ENCODE data around the gene CTNNA3.

The CTNNA3 gene

DNA sequence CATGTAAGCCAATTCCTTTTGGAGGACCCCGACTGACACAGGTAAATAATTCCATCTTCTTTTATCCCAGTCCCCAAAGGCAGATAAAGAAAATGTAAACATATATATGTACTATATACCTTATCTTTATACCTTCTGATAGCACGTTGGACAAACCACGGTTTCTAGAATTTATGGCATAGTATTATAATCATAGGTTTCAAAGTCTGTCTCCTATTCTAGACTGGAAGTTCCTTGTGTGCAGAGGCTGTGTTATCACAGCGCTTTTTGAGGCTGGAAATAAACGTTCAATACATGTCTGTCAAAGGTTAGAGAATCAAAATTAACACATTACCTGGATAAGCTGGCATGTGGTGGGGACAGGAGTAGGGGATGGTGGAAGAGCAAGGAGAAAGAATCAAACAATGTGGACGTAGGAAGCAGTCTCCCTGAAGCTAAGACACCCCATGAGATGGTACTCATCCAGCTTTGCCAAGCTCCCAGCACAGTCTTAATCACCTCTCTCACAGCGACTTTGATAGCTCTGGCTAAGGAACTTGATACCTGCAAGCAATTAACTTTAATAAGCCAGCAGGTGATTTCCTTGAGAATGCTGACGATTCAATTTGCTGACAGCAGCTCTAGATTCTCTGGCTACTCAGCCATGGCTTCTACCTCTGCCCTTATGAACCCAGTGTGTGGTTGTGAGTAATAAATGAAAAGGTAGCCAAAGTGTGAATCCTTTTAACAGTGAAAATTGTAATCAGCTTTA is 978.6 kb downstream of the CTNNA3 start:
- H3K27ac Mint-ChIP-seq, result no peak overlapping the region
- no peak for DNase-seq
- no peaks in the 10 kb centered on the region for H3K4me1 Mint-ChIP-seq
- no peak for ATAC-seq
- no peaks in the 10 kb centered on the region for H3K9me3 Mint-ChIP-seq
- H3K4me3 Mint-ChIP-seq, result no peak overlapping the region
- no peaks in the 10 kb centered on the region for H3K27me3 Mint-ChIP-seq

DNA sequence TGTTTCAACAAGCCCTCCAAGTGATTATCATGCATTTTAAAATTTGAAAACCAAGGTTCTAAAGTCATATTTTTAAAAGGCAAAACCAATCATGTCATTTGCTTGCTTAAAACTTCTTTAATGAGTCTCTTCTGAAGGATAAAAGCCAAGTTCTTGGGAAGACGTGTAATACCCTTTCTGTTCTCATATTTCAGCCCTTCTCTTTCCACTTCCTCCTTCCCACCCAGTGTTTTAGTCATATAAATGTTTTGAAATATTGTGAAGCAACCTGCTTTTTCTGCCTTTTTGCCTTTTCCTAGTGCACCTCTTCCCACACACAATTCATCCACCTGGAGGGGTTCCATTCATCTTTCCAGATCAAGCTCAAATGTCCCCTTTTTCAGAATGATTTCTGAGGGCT is 981.3 kb downstream of the CTNNA3 start:
- Mint-ChIP-seq H3K4me1 (no peaks in the 10 kb centered on the region), H3K4me3 (no peak overlapping the region), H3K27me3 (no peaks in the 10 kb centered on the region), H3K9me3 (no peaks in the 10 kb centered on the region), H3K27ac (no peak overlapping the region)
- ATAC-seq (no peak), DNase-seq (no peak)

DNA sequence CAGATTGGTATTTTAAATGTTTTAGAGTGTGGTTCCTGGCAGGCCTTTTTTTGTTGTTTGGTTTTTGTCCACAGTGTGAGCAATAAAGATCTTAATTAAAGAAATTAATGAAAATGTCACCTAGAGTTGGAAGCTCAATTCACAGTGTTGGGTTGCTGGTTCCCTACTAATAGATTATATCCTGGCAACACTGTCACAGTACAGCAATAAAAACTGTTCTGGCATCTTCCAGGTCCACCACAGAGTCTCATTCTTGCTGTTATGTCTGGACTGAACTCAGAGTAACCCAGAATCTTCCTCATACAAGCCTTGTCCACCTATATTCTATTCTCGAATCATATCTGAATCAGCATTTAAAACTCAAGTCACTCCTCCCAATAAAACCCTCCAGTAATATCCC is 982.6 kb downstream of the CTNNA3 start:
- DNase-seq (no peak), ATAC-seq (no peak)
- no peaks in the 10 kb centered on the region for H3K27me3 Mint-ChIP-seq
- H3K27ac Mint-ChIP-seq, result no peak overlapping the region
- no peaks in the 10 kb centered on the region for H3K9me3 Mint-ChIP-seq
- H3K4me3 Mint-ChIP-seq, result no peak overlapping the region
- H3K4me1 Mint-ChIP-seq, result no peaks in the 10 kb centered on the region

DNA sequence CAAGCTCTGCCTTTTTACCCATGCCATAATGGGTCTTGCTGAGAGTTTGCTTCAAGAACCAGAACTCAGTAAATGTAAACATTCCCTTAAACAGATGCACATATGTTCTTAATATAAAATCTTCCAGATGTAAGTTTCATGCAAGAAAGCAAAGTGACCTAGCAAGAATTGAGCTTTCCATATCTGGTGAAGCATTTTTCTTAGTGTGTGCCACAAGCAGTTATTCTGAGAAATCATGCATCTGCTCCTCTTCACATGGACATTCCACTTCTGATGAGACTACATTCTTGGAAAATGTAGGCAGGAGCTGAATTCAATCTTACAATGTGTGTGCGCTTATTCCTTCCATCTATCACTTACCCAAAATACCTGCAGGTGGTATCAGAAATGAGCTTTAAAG is 997.9 kb downstream of the CTNNA3 start:
- ATAC-seq (no peak), DNase-seq (no peak)
- Mint-ChIP-seq H3K27ac (no peak overlapping the region), H3K4me3 (no peak overlapping the region), H3K27me3 (no peaks in the 10 kb centered on the region), H3K4me1 (no peaks in the 10 kb centered on the region), H3K9me3 (no peaks in the 10 kb centered on the region)

DNA sequence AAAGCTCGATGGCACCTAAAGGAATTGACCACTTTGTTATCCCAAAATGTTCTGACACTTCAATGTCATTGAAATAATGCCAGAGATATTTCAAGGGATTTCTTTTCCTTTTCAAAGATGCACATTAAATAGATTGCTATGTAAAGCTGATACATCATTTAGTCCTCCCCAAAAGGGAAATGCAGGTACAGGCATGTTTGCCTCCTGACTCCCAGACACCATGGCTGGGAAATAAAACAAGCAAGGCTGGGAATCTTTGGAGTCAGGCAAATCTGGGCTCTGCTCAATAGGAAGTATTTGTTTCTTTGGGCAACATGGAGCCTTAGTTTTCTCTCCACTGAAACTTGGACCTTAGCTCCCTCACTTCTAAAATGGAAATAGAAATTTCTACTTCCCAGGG is 1000.9 kb downstream of the CTNNA3 start:
- no peak overlapping the region for H3K4me3 Mint-ChIP-seq
- H3K27ac Mint-ChIP-seq, result no peak overlapping the region
- no peaks in the 10 kb centered on the region for H3K4me1 Mint-ChIP-seq
- H3K27me3 Mint-ChIP-seq, result no peaks in the 10 kb centered on the region
- ATAC-seq (no peak), DNase-seq (no peak)
- no peaks in the 10 kb centered on the region for H3K9me3 Mint-ChIP-seq

DNA sequence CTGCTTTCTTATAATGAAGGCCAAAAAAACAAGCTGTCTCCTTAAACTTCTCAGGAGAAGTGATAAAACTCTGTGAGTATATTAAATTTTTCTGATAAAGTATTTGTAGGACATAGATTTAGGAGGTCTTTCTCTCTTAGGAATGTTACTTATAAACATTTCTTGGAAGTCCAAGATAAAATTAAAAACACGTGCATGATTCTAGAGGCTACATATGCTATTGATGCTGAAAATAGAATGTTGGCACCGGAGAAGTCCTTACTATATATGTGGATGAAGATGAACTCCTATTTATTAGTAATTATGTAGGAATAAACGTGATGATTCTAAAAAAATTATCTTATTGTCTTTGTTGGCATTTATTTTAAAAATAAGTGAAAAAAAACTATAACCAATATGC is 1011.4 kb downstream of the CTNNA3 start:
- H3K27me3 Mint-ChIP-seq, result no peaks in the 10 kb centered on the region
- no peak for ATAC-seq
- H3K9me3 Mint-ChIP-seq, result peaks cover 6 to 10% of the 10 kb centered on the region in 2 donors
- H3K4me1 Mint-ChIP-seq, result no peaks in the 10 kb centered on the region
- no peak overlapping the region for H3K27ac Mint-ChIP-seq
- no peak for DNase-seq
- no peak overlapping the region for H3K4me3 Mint-ChIP-seq

DNA sequence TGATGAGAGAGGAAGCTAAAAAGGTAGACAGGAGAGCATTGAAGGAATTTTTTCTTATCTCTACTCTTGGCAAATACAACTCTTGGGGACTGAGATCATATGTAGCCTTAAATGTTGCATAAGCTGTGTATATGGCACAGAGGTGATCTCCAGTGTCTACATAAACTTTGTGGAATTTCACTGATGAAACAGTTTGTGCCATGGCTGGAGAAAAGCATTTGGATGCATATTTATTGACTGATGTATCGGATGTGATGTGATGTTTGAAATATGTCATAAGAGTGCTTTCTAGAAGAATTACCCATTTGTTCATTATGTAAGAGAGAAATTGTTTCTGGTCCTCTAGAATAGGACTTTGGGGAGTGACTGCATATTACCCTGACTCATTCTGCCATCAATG is 1015.1 kb downstream of the CTNNA3 start:
- Mint-ChIP-seq H3K27me3 (no peaks in the 10 kb centered on the region), H3K27ac (no peak overlapping the region), H3K4me3 (no peak overlapping the region), H3K4me1 (no peaks in the 10 kb centered on the region), H3K9me3 (peaks cover 10 to 16% of the 10 kb centered on the region in 2 donors)
- DNase-seq, result no peak
- ATAC-seq, result no peak

DNA sequence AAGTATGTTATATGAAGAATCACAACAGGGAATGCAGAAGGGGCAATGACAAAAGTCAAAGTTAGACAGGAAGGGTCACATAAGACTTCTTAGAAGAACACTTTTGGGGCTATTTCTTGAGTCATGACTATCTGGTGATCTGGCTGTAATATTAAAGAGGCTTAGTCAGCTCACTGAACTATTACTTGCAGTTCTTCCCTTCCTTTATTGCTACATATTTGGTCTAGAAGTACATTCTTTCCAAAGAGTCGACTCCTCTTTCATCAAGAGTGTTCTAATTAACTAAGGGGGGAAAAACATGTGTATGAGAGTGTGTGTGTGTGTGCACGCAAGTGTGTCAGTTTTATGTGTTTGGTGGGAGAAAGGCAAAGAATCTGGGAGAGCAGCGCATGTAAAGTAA is 1017.5 kb downstream of the CTNNA3 start:
- H3K4me3 Mint-ChIP-seq, result no peak overlapping the region
- H3K4me1 Mint-ChIP-seq, result no peaks in the 10 kb centered on the region
- peaks cover 10 to 14% of the 10 kb centered on the region in 2 donors for H3K9me3 Mint-ChIP-seq
- H3K27ac Mint-ChIP-seq, result no peak overlapping the region
- DNase-seq (no peak), ATAC-seq (no peak)
- H3K27me3 Mint-ChIP-seq, result no peaks in the 10 kb centered on the region

DNA sequence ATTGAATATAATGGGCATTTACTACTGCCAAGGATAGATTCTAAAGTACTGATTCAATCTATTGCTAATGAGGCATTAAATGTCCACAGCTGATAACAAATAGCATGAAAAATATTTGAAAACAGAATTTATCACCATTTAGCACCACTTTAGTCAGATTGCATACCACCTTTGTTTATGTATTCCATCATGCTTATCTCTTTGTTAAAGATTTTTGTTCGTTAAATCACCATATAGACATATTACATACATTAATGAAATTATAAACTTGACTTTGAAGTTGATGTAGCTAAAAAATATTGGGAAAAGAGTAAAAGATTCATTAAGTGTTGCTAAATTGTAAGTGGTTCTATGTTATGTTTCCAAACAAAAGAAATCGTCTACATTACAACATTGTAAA is 1022.9 kb downstream of the CTNNA3 start:
- Mint-ChIP-seq H3K27me3 (no peaks in the 10 kb centered on the region), H3K4me3 (no peak overlapping the region), H3K4me1 (no peaks in the 10 kb centered on the region), H3K9me3 (peaks cover 0 to 3% of the 10 kb centered on the region in 2 donors), H3K27ac (no peak overlapping the region)
- ATAC-seq (no peak), DNase-seq (no peak)

DNA sequence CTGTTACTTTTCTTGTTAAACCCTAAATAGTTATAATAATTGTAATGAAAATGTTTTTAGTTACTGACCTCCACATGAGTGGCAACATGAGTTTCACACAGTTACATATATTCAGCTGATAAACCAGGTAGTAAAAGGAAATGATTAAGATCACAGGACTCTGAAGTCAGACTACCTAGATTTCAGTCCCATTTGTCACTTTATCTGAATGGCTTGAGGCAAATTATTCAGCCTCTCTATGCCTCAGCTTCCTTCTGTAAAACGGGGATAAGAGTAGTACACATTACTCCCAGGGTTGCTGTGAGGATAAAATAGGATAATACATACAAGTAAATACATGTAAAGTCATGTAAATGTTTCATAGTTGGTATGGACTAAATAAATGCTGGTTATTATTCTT is 1024.4 kb downstream of the CTNNA3 start:
- ATAC-seq, result no peak
- Mint-ChIP-seq H3K9me3 (peaks cover 0 to under 1% of the 10 kb centered on the region in 2 donors), H3K4me3 (no peak overlapping the region), H3K4me1 (no peaks in the 10 kb centered on the region), H3K27ac (no peak overlapping the region), H3K27me3 (no peaks in the 10 kb centered on the region)
- DNase-seq, result no peak

DNA sequence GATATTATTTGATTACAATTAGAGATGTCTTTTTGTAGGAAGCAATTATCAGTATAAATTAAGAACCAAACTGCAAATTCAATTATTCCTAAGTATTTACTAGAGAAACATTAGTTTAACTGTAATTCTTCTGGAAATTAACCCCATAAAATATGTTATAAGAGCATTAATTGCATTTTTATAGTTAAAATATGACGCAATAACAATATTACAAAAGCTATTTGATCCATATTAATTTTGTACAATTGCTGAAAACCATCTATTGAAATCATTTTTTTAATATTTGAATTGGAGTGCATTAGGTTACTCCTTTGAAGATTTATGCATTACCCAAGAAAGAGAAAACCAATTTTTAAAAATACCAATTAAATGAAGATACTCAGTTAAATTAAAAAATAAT is 1024.9 kb downstream of the CTNNA3 start:
- Mint-ChIP-seq H3K9me3 (no peaks in the 10 kb centered on the region), H3K27ac (no peak overlapping the region), H3K4me3 (no peak overlapping the region), H3K4me1 (no peaks in the 10 kb centered on the region), H3K27me3 (no peaks in the 10 kb centered on the region)
- no peak for DNase-seq
- ATAC-seq, result no peak

DNA sequence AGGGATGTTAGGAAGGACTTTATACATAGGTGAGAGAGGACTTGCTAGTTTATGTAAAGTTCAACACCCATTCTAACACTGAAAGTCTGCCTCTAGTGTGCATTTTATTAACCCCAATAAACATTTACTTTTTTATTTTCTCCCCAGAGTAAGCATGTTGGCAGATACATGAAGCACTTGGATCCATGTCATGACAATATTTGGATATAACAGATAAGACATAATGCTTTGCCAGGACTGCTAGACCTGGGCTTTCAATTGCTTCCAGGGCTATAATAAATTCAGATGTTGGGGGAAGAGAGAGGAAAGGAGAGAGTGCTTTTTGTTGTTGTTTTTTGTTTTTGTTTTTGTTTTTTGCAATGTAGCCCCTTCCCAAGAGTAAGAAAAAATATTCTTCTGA is 1039.5 kb downstream of the CTNNA3 start:
- H3K4me3 Mint-ChIP-seq, result no peak overlapping the region
- no peak for ATAC-seq
- no peak overlapping the region for H3K27ac Mint-ChIP-seq
- DNase-seq, result no peak
- no peaks in the 10 kb centered on the region for H3K27me3 Mint-ChIP-seq
- H3K4me1 Mint-ChIP-seq, result no peaks in the 10 kb centered on the region
- H3K9me3 Mint-ChIP-seq, result peaks cover 6 to 7% of the 10 kb centered on the region in 2 donors

DNA sequence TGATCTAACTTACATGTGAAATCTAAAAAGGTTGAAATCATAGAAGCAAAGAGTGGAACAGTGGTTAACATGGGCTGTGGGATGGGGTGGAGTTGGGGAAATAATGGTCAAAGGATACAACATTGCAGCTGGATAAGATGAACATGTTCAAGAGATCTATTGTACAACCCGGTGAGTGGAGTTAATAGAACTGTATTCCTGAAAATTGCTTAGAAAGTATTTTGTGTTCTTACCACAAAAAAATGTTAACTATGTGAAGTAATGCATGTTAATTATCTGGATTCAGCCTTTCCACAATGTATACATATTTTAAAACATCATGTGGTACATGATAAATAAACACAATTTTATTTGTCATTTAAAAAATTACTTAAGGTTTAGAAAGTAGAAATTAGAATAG is 1041.1 kb downstream of the CTNNA3 start:
- no peak overlapping the region for H3K4me3 Mint-ChIP-seq
- H3K4me1 Mint-ChIP-seq, result no peaks in the 10 kb centered on the region
- H3K27ac Mint-ChIP-seq, result no peak overlapping the region
- peaks cover 6 to 10% of the 10 kb centered on the region in 2 donors for H3K9me3 Mint-ChIP-seq
- ATAC-seq (no peak), DNase-seq (no peak)
- no peaks in the 10 kb centered on the region for H3K27me3 Mint-ChIP-seq

DNA sequence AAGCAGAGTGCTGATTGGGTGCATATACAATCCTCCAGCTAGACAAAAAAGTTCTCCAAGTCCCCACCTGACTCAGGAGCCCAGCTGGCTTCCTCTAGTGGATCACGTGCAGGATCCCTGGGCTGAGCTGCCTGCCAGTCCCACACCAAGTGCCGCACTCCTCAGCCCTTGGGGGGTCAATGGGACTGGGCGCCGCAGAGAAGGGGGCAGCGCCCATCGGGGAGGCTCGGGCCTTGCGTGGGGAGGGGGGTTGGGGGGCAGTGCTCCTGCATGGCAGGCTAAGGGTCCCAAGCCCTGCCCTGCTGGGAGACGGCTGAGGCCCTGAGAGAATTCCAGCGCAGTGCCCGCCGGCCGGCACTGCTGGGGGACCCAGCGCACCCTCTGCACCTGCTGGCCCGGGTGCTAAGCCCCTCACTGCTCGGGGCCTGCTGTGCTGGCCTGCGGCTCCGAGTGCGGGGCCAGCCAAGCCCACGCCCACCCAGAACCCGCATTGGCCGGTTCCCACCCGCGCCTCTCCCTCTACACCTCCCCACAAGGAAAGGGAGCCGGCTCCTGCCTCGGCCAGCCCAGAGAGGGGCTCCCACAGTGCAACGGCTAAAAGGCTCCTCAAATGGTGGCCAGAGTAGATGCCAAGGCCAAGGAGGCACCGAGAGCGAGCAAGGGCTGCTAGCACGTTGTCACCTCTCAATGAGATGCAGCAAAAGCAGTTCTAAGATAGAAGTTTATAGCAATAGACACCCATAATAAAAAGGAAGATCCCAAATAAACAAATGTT is 1044.5 kb downstream of the CTNNA3 start:
- Mint-ChIP-seq H3K27ac (no peak overlapping the region), H3K27me3 (no peaks in the 10 kb centered on the region), H3K4me1 (no peaks in the 10 kb centered on the region), H3K9me3 (peaks cover 6 to 18% of the 10 kb centered on the region in 2 donors), H3K4me3 (no peak overlapping the region)
- ATAC-seq (no peak), DNase-seq (no peak)

DNA sequence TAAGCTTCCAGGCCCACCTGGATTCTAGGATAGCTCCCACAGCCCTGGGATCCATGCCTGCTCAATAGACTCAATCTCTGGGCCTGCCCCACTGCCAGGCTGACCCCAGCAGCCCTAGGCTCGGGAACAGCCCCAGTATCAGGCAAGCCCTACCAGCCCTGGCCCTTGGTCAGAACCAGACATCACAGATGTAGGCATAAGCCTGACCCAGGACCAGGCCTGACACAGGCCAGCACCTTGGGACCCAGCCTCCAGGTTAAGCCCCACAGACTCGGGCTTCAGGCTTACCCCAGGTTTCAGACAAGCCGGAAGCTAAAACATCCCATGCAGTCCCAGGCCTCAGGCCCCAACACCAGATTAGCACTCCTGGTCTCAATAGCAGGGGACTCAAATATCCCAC is 1046.4 kb downstream of the CTNNA3 start:
- ATAC-seq, result no peak
- Mint-ChIP-seq H3K9me3 (peaks cover 6 to 18% of the 10 kb centered on the region in 2 donors), H3K4me1 (no peaks in the 10 kb centered on the region)

DNA sequence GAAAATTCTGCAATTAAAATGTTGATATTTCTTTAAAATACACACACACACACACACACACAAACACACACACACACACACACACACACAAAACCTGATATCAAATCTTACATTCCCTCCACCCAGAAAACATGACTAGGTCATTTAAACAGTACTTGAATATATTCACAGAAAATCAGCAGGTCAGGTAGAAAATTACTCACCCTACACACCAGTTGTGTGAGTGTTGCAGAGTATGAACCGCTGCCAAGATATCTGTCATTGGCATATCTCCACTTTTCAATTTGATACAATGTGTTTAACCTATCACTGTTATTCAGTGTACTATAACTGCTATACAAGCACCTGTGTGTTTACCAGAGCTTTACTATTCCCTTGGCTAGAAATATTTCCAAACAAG is 1053.8 kb downstream of the CTNNA3 start:
- ATAC-seq, result no peak
- no peaks in the 10 kb centered on the region for H3K4me1 Mint-ChIP-seq
- H3K4me3 Mint-ChIP-seq, result no peak overlapping the region
- no peaks in the 10 kb centered on the region for H3K9me3 Mint-ChIP-seq
- DNase-seq, result no peak
- no peaks in the 10 kb centered on the region for H3K27me3 Mint-ChIP-seq
- H3K27ac Mint-ChIP-seq, result no peak overlapping the region

More for the DNA sequence above, 1046.4 kb downstream of the CTNNA3 start:
- Mint-ChIP-seq H3K27ac (no peak overlapping the region), H3K27me3 (no peaks in the 10 kb centered on the region), H3K4me3 (no peak overlapping the region)
- no peak for DNase-seq

All from stimulated activated naive CD8-positive, alpha-beta T cell treated with anti-CD3 and anti-CD28 coated beads, Interleukin-15, amount 100 ng/mL, for 72 hours (primary cell).